Upper lobe of left lung (tissue), 4 donors: Measurements from ENCODE around the gene ATP6V1C2.

Source experiments
- POLR2A ChIP-seq, 4 donors: fragments of 450-650 bp; IDR thresholded peaks; one replicate each; pipeline ENCODE4 v1.5.1; 2016 to 2017; ENCODE audit warnings: antibody characterized with exemption in 4 of 4, mild to moderate bottlenecking in 2 of 4
- POLR2AphosphoS5 ChIP-seq, 2 donors: sonication (generic); formaldehyde crosslinking; IDR thresholded peaks; one replicate each; pipeline ENCODE4 v1.5.1; 2017; ENCODE audit warnings: antibody characterized with exemption in 2 of 2
- TF ChIP-seq, protein P1 (sequence below), 6 experiments: fragments of 450-650 bp in 4 of 6; fragments of 200-600 bp in 2 of 6; sonication (generic) in 2 of 6; IDR thresholded peaks; one replicate each; pipeline ENCODE4 v1.5.1; 2016 to 2019; ENCODE audit warnings: antibody characterized with exemption in 6 of 6

DNA sequence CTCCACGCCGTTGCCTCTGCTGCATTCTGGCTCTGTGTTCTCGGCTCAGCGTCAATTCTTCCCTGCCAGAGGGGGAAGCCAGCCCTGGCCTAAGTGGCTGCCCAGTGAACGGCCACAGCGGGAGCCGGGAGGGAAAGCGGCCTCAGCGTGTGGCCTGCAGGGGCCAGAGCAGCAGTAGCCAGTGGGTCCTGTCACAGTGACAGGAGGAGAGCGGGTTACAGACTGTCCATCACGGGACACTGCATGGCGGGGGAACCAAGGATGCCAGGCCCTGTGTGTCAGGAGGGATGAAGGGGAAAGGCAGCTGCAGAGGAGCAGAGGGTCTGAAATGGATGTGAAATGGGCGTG lies 51.4 kb downstream of the ATP6V1C2 start:
- TF ChIP-seq, protein P1, sequence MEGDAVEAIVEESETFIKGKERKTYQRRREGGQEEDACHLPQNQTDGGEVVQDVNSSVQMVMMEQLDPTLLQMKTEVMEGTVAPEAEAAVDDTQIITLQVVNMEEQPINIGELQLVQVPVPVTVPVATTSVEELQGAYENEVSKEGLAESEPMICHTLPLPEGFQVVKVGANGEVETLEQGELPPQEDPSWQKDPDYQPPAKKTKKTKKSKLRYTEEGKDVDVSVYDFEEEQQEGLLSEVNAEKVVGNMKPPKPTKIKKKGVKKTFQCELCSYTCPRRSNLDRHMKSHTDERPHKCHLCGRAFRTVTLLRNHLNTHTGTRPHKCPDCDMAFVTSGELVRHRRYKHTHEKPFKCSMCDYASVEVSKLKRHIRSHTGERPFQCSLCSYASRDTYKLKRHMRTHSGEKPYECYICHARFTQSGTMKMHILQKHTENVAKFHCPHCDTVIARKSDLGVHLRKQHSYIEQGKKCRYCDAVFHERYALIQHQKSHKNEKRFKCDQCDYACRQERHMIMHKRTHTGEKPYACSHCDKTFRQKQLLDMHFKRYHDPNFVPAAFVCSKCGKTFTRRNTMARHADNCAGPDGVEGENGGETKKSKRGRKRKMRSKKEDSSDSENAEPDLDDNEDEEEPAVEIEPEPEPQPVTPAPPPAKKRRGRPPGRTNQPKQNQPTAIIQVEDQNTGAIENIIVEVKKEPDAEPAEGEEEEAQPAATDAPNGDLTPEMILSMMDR (IDR thresholded peaks at IDR 0.05): no peak
- TF ChIP-seq POLR2A (IDR thresholded peaks at IDR 0.05) (no peak), POLR2AphosphoS5 (IDR thresholded peaks at IDR 0.05) (no peak)
